NCI-H2227 (cell line): Measurements from ENCODE around the gene PDXK.
A peak's percentile ranks its signal among the peaks of the same experiment; 100 is the strongest.
"Not testable (repeated sequence)": the region's sequence is repeated elsewhere in the genome, so short reads cannot be mapped to it uniquely, and the experiment has no call there.

Experiments
- DNase-seq: peaks from one replicate; lab custom pipeline; 2025; ENCODE audit not compliant: unreplicated experiment; lab: John Stamatoyannopoulos, UW

The PDXK gene

DNA sequence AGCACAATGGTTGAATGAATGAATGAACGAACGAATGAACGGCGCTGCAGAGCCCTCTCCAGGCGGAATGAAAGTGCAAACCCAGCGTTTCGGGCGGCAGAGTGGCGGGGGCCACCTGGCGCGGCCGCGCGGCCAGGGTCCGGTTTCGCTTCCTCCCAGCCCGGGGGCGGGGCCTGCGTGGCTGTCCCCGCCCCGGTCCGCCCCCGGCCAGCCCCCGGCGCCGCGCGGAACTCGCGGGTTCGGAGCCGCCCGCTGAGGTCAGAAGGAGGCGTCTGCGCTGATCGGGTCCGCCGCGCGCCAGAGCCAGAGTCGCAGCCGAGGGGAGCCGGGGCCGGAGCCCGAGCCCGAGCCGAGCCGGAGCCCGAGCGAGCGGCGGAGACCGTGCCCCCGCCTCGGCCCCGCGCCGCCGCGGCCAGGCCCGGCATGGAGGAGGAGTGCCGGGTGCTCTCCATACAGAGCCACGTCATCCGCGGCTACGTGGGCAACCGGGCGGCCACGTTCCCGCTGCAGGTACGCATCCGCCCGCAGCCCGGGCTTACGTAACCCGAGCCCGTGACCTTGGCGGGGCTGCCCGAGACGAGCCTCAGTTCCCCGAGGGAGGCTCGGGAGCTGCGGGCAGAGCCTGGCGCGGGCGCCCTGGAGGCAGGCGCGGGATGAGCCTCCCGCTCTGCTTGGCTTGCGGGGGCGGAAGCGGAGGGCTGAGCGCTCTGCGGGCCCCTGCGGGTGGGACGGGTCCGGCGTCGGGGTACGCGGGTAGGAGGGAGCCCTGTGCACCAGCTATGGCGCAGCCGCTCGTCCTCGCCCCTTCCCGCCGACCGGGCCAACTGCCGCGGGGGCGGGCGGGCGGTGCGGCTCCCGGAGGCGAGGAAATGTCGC lies at the start of gene PDXK:
Gene PDXK, plus strand, starts transcription at position 258 of the 876 bp plus-strand sequence. Its CDS starts 166 bp downstream, at position 424.
- peak; percentile 90 for DNase-seq

DNA sequence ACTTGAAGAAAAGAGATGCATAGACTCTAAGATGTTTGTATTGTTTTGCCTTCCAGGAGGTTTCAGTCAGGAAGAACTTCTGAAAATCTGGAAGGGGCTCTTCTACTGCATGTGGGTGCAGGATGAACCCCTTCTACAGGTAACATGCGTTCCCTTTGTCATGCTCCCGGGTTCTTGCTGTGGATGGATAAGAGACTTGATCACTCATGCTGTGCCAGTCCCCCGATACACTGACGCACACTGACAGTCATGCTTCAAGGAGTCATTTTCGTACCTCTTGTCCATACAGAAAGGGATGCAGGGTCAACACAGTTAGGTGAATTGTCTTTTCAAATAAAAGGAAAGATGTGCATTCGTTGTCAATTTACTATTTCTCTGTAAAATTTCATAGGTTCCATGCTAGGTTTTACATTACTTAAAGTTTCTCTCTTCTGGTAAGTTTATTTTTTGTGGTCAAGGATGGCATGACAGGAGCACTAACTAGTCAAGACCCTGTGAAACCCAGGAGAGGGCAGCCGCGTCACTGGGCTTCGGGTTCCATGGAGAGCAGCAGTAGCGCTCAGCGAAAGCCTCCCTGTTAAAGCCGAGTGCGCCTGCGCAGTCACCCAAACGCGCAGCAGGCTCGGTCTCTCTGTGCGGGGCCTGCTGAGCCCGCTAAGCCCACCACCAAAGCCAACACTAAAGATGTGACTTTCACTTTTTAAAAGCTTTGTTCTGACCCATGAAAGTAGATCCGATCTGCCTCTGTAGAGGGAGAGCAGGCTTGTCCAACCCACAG lies 48.9 kb upstream of the PDXK start:
- no peak for DNase-seq

DNA sequence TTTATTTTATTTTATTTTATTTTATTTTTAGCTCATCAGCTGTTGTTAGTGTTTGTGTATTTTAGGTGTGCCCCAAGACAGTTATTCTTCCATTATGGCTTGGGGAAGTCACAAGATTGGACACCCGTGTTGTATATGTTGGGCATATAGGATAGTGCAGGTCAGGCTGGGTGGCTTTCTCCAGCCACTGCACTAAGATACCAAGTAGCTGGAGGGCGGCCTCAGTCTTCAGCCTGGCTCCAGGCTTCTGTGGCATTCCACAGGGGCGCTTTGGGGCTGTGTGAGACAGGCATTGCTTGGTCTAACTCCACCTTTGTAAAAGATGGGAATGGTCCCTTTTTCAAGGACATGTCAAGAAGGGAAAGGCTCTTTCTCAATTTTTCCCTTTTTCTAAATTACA lies 43.1 kb upstream of the PDXK start:
- no peak for DNase-seq

- no peak for DNase-seq
Measured at GRCh38 chr21:43676391-43676790, 42.5 kb upstream of the PDXK start.

- no peak for DNase-seq
Measured at GRCh38 chr21:43679951-43680350, 39.0 kb upstream of the PDXK start.

- DNase-seq, result not testable (repeated sequence)
Measured at GRCh38 chr21:43680421-43680820, 38.5 kb upstream of the PDXK start.

- no peak for DNase-seq
Measured at GRCh38 chr21:43681650-43682049, 37.3 kb upstream of the PDXK start.

- no peak for DNase-seq
Measured at GRCh38 chr21:43684424-43684823, 34.5 kb upstream of the PDXK start.

DNA sequence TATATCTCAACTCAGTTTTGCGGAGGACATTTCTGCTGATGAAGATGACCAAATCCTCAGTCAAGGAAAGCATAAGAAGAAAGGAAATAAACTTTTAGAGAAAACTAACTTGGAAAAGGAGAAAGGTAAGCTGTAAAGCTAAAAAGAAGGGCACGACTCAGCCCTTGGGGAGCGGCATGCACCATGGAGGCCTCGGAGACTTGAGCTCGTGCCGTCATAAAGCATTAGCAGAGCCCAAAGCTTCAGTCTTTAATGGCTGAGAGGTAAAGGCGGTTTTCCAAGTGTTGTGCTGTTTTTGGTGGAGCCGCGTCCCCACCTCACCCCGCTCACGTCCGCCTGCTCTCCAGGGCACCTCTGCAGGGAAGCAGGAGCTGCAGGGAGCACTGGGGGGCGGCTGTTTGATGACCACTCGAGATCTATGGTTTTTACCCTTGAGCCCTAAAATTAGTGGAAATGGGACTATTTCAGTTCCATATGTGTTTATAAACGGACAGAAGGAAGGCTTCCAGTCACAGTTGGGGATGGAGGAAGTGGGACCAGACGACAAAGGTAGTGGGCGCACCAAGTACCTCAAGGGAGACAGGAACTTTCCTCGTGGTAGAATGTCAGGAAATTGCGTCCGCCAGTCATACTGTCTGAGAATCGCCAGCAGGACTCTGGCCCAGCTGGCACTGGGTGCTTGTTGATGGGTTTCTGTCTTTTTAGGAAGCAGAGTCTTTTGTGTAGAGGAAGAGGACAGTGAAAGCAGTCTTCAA lies 31.9 kb upstream of the PDXK start:
- no peak for DNase-seq

- DNase-seq, result no peak
Measured at GRCh38 chr21:43687566-43688399, 31.1 kb upstream of the PDXK start.

GRCh38 chr21:43688906-43689305 lies 30.0 kb upstream of the PDXK start:
- no peak for DNase-seq

- no peak for DNase-seq
Measured at GRCh38 chr21:43689556-43690337, 29.2 kb upstream of the PDXK start.

GRCh38 chr21:43690346-43690745 lies 28.6 kb upstream of the PDXK start:
- DNase-seq, result no peak

- DNase-seq, result no peak
Measured at GRCh38 chr21:43691086-43691795, 27.7 kb upstream of the PDXK start.

DNA sequence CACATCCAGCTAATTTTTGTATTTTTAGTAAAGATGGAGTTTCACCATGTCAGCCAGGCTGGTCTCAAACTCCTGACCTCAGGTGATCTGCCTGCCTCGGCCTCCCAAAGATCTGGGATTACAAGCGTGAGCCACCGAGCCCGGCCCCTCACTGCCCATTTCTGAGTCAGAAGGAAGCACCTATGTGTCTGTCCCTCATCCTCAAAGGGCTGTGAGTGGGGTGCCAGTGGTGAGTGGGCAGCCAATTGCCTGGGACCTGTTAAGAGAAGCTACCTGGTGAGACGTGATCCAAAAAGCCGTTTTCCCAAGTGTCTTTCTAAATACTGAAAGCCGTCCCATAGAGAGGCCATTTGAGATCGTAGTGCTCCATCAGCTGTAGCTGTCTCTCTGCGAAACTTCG lies 27.1 kb upstream of the PDXK start:
- DNase-seq, result no peak

- DNase-seq, result no peak
Measured at GRCh38 chr21:43692949-43693348, 26.0 kb upstream of the PDXK start.

DNA sequence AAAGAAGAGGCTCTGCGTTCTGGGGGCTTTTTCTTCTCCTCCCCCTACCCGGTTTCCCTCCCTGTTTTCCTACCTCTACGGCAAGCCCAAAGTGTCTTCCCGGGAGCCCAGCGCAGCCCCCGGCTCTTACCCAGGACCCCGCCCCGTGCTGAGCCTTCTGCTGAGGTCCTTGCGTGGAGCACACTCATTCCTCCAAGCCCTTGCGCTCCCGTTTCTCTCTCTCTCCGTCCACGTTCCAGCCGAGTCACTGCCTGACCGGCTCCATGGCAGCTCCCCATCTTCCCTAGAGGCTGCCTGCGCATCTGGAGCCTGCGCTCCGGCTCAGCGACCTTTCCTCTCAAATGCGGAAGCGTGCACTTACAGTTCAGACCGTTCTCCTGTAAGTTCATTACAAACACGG lies 24.9 kb upstream of the PDXK start:
- DNase-seq, result no peak

DNA sequence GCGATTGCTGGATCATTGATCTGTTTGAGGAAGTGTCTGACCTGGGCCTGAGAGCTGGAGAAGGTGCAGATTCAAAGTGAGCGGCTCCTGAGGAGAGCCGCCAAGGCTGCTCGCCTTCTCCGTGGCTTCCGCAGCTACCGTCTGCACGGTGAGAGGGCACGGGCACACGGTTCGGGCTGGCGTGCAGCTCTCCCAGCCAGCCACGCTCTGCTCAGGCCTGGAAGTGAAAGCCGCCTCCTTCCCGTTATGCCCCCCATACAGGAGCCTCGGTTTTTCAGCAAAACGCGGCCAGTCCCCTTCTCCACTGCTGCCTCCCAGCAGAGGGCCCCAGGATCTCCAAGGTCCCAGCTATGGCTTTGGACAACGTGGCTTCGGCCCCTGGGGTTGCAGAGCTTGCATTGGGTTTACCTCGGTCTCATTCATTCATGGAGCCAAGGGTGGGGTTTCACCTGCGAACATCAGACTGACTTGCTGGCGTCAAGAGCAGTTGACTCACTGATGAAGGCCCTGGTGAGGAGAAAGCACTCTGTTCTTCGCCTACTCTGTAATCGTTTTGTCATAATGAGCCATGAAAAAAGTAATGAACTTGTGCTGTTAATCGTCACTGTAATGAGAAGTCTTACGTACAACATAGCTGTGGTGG lies 24.4 kb upstream of the PDXK start:
- DNase-seq, result no peak

DNA sequence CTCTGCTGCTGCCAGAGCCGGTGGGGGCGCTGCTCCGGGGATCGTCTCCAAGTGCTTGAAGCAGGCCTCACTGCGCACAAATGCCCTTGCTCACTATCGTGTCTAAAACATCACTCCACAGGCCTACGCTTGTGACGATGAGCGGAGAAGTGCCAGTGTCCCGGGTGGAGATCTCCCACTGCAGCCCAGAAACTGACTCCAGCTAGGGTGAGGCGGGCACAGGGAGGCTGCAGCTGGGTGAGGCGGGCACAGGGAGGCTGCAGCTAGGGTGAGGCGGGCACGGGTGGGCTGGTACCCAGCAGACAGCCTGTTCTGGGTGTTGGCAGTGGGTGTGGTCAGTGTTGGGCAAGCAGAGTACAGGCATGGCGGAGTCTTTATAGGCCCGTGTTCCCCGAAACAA lies 22.7 kb upstream of the PDXK start:
- DNase-seq, result no peak
